Progenitor cell of endocrine pancreas (in vitro differentiated cells): ENCODE results near the gene PGPEP1. TPM values are rescaled to one million over a fixed set of nuclear protein-coding genes. Genes with fewer than 3 reads are reported as not detected.
"Not testable (repeated sequence)": the region's sequence is repeated elsewhere in the genome, so short reads cannot be mapped to it uniquely, and the experiment has no call there.

ENCODE experiments used
- DNase-seq: peaks from one replicate; pipeline ENCODE4 v3.0.0; 2021; ENCODE audit warnings: low spot score; ENCODE audit not compliant: unreplicated experiment
- H3K27ac Mint-ChIP-seq: 2 replicates; pipeline ENCODE4 v1.8.0; 2021; ENCODE audit warnings: mild to moderate bottlenecking, moderate library complexity, mixed read lengths
- H3K27me3 Mint-ChIP-seq: 2 replicates; pipeline ENCODE4 v1.8.0; 2021; ENCODE audit warnings: mixed read lengths
- H3K36me3 Mint-ChIP-seq: 2 replicates; pipeline ENCODE4 v1.8.0; 2022; ENCODE audit warnings: mixed read lengths; ENCODE audit not compliant: insufficient read depth
- H3K4me1 Mint-ChIP-seq: 2 replicates; pipeline ENCODE4 v1.8.0; 2021; ENCODE audit warnings: low read depth, mixed read lengths
- H3K4me3 Mint-ChIP-seq: 2 replicates; pipeline ENCODE4 v1.8.0; 2021; ENCODE audit warnings: low read depth, mild to moderate bottlenecking, moderate library complexity, mixed read lengths
- H3K9me3 Mint-ChIP-seq: 2 replicates; pipeline ENCODE4 v1.8.0; 2021; ENCODE audit warnings: low read depth, mixed read lengths
- total RNA-seq: library from RNA; stranded (reverse); gene quantifications from 2 replicates; pipeline ENCODE4 v1.2.1, GENCODE V29; 2021
- TF ChIP-seq, protein P1 (sequence below): fragments of 200-600 bp; sonication (generic); IDR thresholded peaks from one replicate; pipeline ENCODE4 v1.5.0; 2021; ENCODE audit warnings: antibody characterized with exemption, mild to moderate bottlenecking; ENCODE audit not compliant: unreplicated experiment

PGPEP1 gene
- total RNA-seq, 1 donor from 2014 or later = 51.3 TPM

DNA sequence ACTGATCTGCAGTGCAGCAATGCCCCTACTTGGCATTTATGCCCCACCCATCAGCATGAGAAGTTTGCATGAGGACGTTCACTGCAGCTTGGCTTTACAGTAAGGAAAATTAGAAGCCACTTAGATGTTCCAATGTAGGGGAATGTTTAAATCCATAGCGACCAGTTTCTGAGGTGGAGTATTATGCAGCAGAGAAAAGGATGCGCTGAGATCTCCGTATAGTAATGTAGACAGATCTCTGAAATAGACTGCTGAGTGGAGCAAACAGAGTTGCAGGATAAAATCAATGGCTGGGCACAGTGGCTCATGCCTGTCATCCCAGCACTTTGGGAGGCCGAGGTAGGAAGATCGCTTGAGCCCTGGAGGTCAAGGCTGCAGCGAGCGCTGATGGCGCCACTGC lies 10.1 kb downstream of the PGPEP1 start:
- DNase-seq = no peak
- TF ChIP-seq, protein P1, sequence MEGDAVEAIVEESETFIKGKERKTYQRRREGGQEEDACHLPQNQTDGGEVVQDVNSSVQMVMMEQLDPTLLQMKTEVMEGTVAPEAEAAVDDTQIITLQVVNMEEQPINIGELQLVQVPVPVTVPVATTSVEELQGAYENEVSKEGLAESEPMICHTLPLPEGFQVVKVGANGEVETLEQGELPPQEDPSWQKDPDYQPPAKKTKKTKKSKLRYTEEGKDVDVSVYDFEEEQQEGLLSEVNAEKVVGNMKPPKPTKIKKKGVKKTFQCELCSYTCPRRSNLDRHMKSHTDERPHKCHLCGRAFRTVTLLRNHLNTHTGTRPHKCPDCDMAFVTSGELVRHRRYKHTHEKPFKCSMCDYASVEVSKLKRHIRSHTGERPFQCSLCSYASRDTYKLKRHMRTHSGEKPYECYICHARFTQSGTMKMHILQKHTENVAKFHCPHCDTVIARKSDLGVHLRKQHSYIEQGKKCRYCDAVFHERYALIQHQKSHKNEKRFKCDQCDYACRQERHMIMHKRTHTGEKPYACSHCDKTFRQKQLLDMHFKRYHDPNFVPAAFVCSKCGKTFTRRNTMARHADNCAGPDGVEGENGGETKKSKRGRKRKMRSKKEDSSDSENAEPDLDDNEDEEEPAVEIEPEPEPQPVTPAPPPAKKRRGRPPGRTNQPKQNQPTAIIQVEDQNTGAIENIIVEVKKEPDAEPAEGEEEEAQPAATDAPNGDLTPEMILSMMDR = no peak
- Mint-ChIP-seq H3K36me3 (peaks cover 32% of the 10 kb centered on the region), H3K9me3 (no peaks in the 10 kb centered on the region), H3K27ac (no peak overlapping the region), H3K4me1 (no peaks in the 10 kb centered on the region), H3K4me3 (no peak overlapping the region), H3K27me3 (no peaks in the 10 kb centered on the region)

DNA sequence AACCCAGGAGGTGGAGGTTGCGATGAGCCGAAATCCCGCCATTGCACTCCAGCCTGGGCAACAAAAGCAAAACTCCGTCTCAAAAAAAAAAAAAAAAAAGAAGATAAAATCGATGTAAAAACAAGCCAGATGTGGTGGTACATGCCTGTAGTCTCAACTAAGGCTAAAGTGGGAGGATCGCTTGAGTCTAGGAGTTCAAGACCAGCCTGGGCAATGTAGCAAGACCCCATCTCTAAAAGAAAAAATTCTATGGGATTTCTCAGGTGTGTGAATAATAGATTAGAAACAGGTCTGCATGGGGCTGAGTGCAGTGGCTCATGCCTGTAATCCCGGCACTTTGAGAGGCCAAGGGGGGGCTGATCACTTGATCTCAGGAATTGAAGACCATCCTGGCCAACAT lies 11.1 kb downstream of the PGPEP1 start:
- Mint-ChIP-seq H3K9me3 (no peaks in the 10 kb centered on the region), H3K27ac (no peak overlapping the region), H3K27me3 (no peaks in the 10 kb centered on the region), H3K36me3 (peaks cover 30% of the 10 kb centered on the region), H3K4me1 (no peaks in the 10 kb centered on the region), H3K4me3 (no peak overlapping the region)
- no peak for DNase-seq
- TF ChIP-seq, protein P1 = no peak

DNA sequence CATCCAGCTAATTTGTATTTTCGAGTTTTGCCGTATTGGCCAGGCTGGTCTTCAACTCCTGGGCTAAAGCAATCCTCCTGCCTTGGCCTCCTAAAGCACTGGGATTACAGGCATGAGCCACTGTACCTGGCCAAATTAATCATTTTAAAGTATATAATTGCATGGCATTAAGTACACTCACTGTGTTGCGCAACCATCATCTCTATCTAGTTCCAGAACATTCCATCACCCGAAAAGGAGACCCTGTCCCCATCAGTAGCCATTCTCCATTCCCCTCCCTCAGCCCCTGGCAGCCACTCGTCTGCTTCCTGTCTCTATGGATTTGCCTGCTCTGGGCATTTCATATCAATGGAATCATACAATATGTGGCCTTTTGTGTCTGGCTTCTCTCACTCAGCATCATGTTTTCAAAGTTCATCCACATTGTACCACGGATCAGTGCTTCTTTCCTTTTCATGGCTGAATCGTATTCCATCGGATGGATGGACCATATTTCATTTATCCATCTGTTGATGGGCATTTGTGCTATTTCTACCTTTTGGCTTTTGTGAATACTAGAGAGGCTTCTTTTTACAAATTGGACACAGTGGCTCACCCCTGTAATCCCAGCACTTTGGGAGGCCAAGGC lies 13.1 kb downstream of the PGPEP1 start:
- H3K27me3 Mint-ChIP-seq = no peaks in the 10 kb centered on the region
- no peaks in the 10 kb centered on the region for H3K4me1 Mint-ChIP-seq
- H3K27ac Mint-ChIP-seq = no peak overlapping the region
- no peak for DNase-seq
- no peaks in the 10 kb centered on the region for H3K9me3 Mint-ChIP-seq
- TF ChIP-seq, protein P1 = no peak
- no peak overlapping the region for H3K4me3 Mint-ChIP-seq
- peaks cover 36% of the 10 kb centered on the region for H3K36me3 Mint-ChIP-seq

DNA sequence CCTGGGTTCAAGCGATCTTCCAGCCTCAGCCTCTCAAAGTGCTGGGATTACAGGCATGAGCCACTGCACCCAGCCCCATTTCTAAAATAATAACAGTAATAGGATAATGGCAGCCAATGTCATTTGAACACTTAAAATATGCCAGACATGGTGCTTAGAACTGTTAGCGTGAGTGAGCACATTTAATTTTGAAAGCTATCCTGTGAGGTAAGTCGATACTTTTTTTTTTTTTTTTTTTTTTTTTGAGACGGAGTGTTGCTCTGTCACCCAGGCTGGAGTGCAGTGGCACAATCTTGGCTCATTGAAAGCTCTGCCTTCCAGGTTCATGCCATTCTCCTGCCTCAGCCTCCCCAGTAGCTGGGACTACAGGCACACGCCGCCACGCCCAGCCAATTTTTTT lies 14.3 kb downstream of the PGPEP1 start:
- H3K4me1 Mint-ChIP-seq, H3K4me3 Mint-ChIP-seq, H3K27me3 Mint-ChIP-seq, H3K27ac Mint-ChIP-seq, DNase-seq, H3K9me3 Mint-ChIP-seq: not testable (repeated sequence)
- peaks cover 37% of the 10 kb centered on the region for H3K36me3 Mint-ChIP-seq

DNA sequence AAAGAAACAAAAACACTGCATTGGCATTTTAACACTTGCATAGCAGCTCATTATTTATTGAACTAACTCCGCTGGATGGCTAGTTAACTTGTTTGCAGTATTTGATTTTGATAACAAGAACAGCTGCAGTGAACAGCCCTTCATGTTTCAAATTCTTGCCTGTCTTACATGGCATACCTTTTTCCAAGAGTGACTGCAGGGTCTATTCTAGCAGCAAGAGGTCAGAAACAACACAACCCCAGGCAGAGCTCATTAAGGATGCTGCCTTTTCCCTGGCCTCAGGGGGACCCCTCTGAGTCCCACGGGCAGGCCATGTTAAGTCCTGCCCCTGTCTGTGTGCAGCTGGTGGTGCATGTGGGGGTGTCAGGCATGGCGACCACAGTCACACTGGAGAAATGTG lies 16.6 kb downstream of the PGPEP1 start:
- no peak for DNase-seq
- no peaks in the 10 kb centered on the region for H3K27me3 Mint-ChIP-seq
- no peaks in the 10 kb centered on the region for H3K9me3 Mint-ChIP-seq
- H3K4me3 Mint-ChIP-seq = no peak overlapping the region
- no peaks in the 10 kb centered on the region for H3K4me1 Mint-ChIP-seq
- TF ChIP-seq, protein P1 = no peak
- H3K27ac Mint-ChIP-seq = no peak overlapping the region
- H3K36me3 Mint-ChIP-seq = peaks cover 40% of the 10 kb centered on the region

DNA sequence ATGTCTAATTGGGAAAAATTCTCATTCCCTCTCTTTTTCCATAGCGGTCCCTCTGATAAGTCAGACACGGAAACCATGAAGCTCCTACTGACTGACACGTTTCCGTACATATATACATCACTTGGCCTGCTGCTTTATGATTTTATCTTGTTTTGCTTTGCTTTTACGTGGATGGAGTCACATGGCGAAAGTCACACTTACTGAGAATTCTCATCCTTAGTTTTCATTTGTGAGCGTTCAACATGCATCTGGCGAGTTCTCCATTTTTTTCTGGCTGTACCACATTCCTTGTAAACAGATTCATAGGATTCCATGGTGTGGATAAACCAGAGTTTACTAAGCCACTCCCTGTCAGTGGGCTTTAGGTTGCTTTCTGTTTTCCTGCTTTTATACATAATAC lies 21.2 kb downstream of the PGPEP1 start:
- TF ChIP-seq, protein P1 = no peak
- Mint-ChIP-seq H3K9me3 (no peaks in the 10 kb centered on the region), H3K4me1 (peaks cover 5% of the 10 kb centered on the region), H3K4me3 (no peak overlapping the region), H3K36me3 (peaks cover 43% of the 10 kb centered on the region), H3K27ac (no peak overlapping the region), H3K27me3 (no peaks in the 10 kb centered on the region)
- no peak for DNase-seq
